Measurements from ENCODE around the gene RTN1. TPM values are rescaled to one million over a fixed set of nuclear protein-coding genes. Genes with fewer than 3 reads are reported as not detected.
"Not testable (repeated sequence)": the region's sequence is repeated elsewhere in the genome, so short reads cannot be mapped to it uniquely, and the experiment has no call there.

RTN1 gene
- total and polyA plus RNA-seq, 10 of the 15 experiments (the other 5 are each of a cell fraction or from before 2014, with no cell fraction given) = 0.03 to 0.55 (median 0.13) TPM; not detected in 4

GRCh38 chr14:59646832-59647231, 223.7 kb downstream of the RTN1 start:
- POLR2A ChIA-PET; intact Hi-C loops (cut with micrococcal nuclease; ENCODE audit: unreplicated experiment): not testable (repeated sequence)

DNA sequence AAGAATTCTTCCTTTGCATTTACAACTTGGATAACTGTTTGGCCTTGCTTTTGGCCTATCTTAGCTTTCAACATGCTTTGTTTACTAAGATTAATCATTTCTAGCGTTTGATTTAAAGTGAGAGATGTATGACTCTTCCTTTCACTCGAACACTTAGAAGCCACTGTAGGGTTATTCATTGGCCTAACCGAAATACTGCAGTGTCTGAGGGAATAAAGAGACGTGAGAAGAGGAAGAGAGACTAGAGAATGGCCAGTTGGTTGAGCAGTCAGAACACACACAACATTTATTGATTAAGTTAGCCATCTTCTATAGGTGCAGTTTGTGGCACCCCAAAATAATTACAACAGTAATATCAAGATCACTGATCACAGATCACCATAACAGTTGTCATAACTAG, 231.7 kb downstream of the RTN1 start:
- Histone ChIP-seq H3K9ac (ENCODE audit: control insufficient read depth, insufficient read depth, low read length) (no peak overlapping the region), H3K4me3 (no peak overlapping the region), H3K79me2 (ENCODE audit: control insufficient read depth, insufficient read depth, low read length) (no peaks in the 10 kb centered on the region), H3K4me2 (ENCODE audit: control insufficient read depth, insufficient read depth) (no peak overlapping the region), H4K20me1 (ENCODE audit: control insufficient read depth, insufficient read depth) (no peaks in the 10 kb centered on the region), H3K9me3 (replicated peaks; ENCODE audit: control insufficient read depth, insufficient read depth, low read length) (no peaks in the 10 kb centered on the region), H3K4me1 (ENCODE audit: control insufficient read depth, insufficient read depth, low read length) (no peaks in the 10 kb centered on the region), H3K27me3 (replicated peaks in 1 of 2; ENCODE audit: control insufficient read depth in 2 of 2, insufficient read depth in 2 of 2, low read length in 1 of 2) (no peaks in the 10 kb centered on the region), H3K27ac (ENCODE audit: control insufficient read depth, insufficient read depth) (no peak overlapping the region), H3K36me3 (ENCODE audit: control insufficient read depth in 2 of 2, insufficient read depth in 2 of 2, low read length in 1 of 2) (no peaks in the 10 kb centered on the region), H2AFZ (ENCODE audit: control insufficient read depth, low read depth, low read length) (no peak overlapping the region)
- no TSS peak for BruUV-seq (replicated peaks)
- no peak for TF ChIP-seq GATAD2B (conservative IDR thresholded peaks at IDR 0.05; ENCODE audit: low read depth)
- no peak for TF ChIP-seq ZBTB4 (CRISPR knock-in tag; IDR thresholded peaks at IDR 0.05)
- no peak for TF ChIP-seq E2F4 (IDR thresholded peaks at IDR 0.05; ENCODE audit: low read depth, low read length)
- TF ChIP-seq MTA2 (IDR thresholded peaks at IDR 0.05; ENCODE audit: low read depth) = no peak
- TF ChIP-seq DPF2 (IDR thresholded peaks at IDR 0.05) = no peak
- no peak for TF ChIP-seq PKNOX1 (IDR thresholded peaks at IDR 0.05)
- no peak for TF ChIP-seq BHLHE40 (IDR thresholded peaks at IDR 0.05; ENCODE audit: borderline replicate concordance in 1 of 2, low read depth in 2 of 2, low read length in 1 of 2)
- no peak for TF ChIP-seq POLR2AphosphoS5 (IDR thresholded peaks at IDR 0.05; ENCODE audit: low read length)
- in situ Hi-C loops (cut with MboI) = no loop called here
- SMC1A ChIA-PET (ENCODE audit: uncharacterized antibody, unreplicated experiment) = no interaction called here
- 4% methylated on average over 4 of the region's 4 CpGs for WGBS (ENCODE audit: insufficient coverage, insufficient replicate concordance, low lambda C conversion rate, missing lambda C conversion rate)
- POLR2A ChIA-PET = no interaction called here
- FAIRE-seq (no peak), DNase-seq (ENCODE audit: low read depth, low spot score) (no peak), ATAC-seq (peak; percentile 74)
- intact Hi-C loops (cut with micrococcal nuclease; ENCODE audit: unreplicated experiment) = loop anchor here (10.0 kb wide), 1 partner anchor 416 kb away; no protein-coding TSS in a partner anchor
- CTCF ChIA-PET = no interaction called here
- RAD21 ChIA-PET (ENCODE audit: unreplicated experiment) = no interaction called here

More at GRCh38 chr14:59646832-59647231, 223.7 kb downstream of the RTN1 start:
- H3K27ac ChIP-seq (ENCODE audit: control insufficient read depth, insufficient read depth); H3K4me2 ChIP-seq (ENCODE audit: control insufficient read depth, insufficient read depth); CTCF ChIA-PET; H3K4me1 ChIP-seq (ENCODE audit: control insufficient read depth, insufficient read depth, low read length); DNase-seq (ENCODE audit: low read depth, low spot score); ATAC-seq; H3K79me2 ChIP-seq (ENCODE audit: control insufficient read depth, insufficient read depth, low read length); FAIRE-seq; H3K9me3 ChIP-seq (replicated peaks; ENCODE audit: control insufficient read depth, insufficient read depth, low read length); RAD21 ChIA-PET (ENCODE audit: unreplicated experiment); in situ Hi-C loops (cut with MboI); H2AFZ ChIP-seq (ENCODE audit: control insufficient read depth, low read depth, low read length); H3K36me3 ChIP-seq (ENCODE audit: control insufficient read depth in 2 of 2, insufficient read depth in 2 of 2, low read length in 1 of 2); H3K9ac ChIP-seq (ENCODE audit: control insufficient read depth, insufficient read depth, low read length); H3K27me3 ChIP-seq (replicated peaks in 1 of 2; ENCODE audit: control insufficient read depth in 2 of 2, insufficient read depth in 2 of 2, low read length in 1 of 2); H4K20me1 ChIP-seq (ENCODE audit: control insufficient read depth, insufficient read depth); SMC1A ChIA-PET (ENCODE audit: uncharacterized antibody, unreplicated experiment); BruUV-seq (replicated peaks); H3K4me3 ChIP-seq: not testable (repeated sequence)
- 35% methylated on average over 1 of the region's 1 CpG for WGBS (ENCODE audit: insufficient coverage, insufficient replicate concordance, low lambda C conversion rate, missing lambda C conversion rate)
